ENCODE results near the gene ZNF436. TPM values are rescaled to one million over a fixed set of nuclear protein-coding genes. Genes with fewer than 3 reads are reported as not detected.

ZNF436 gene
- total RNA-seq, 1 experiment from 2014 or later, result 0.52 TPM

GRCh38 chr1:23343221-23344110, 26.2 kb downstream of the ZNF436 start:
- H3K14ac ChIP-seq (ENCODE audit: insufficient read depth, low read length), result peak overlapping the region; percentile 99
- no peak overlapping the region for H4K5ac ChIP-seq (ENCODE audit: insufficient read length, low read depth, low read length)
- no peak overlapping the region for H2AK5ac ChIP-seq (ENCODE audit: insufficient read length, low read length)
- H3K56ac ChIP-seq (ENCODE audit: insufficient read length, low read depth, low read length), result no peak overlapping the region
- H3T11ph ChIP-seq (ENCODE audit: low read length), result no peak overlapping the region
- H2BK120ac ChIP-seq (ENCODE audit: low read depth, low read length, poor library complexity, severe bottlenecking), result no peak overlapping the region
- H3K18ac ChIP-seq (ENCODE audit: insufficient read length, low read depth, low read length), result peak overlapping the region; percentile 93
- no peak overlapping the region for H2BK15ac ChIP-seq (ENCODE audit: low read depth, low read length)
- no peaks in the 10 kb centered on the region for H3K9me3 ChIP-seq (ENCODE audit: control insufficient read depth, low read depth, low read length)
- H3K4me2 ChIP-seq (ENCODE audit: insufficient read depth, insufficient read length, low read length), result peak overlapping the region; percentile 89
- no peak overlapping the region for H4K91ac ChIP-seq (ENCODE audit: insufficient read length, low read depth, low read length)
- no CpG with 5 or more reads among the region's 66 CpGs for WGBS (ENCODE audit: extremely low coverage, insufficient read length, low lambda C conversion rate)
- Mint-ChIP-seq H3K4me3 (peak overlapping the region; percentile 94 to 97), H3K27me3 (ENCODE audit: low read depth) (peaks cover 35% of the 10 kb centered on the region), H3K27ac (peak overlapping the region; percentile 20 to 98 (median 96); a peak in 6 of 7 replicates), H3K36me3 (ENCODE audit: insufficient read depth in 1 of 3, low read depth in 3 of 3) (peaks cover 2 to 10% (median 6%) of the 10 kb centered on the region in 3 experiments; a peak in 6 of 7 replicates), H3K9me3 (no peaks in the 10 kb centered on the region), H3K4me1 (peaks cover 37 to 39% of the 10 kb centered on the region in 2 experiments)
- no peak overlapping the region for H2BK5ac ChIP-seq (ENCODE audit: insufficient read length, low read length)
- no peak overlapping the region for H2BK12ac ChIP-seq (ENCODE audit: insufficient read length, low read depth, low read length)
- H4K20me1 ChIP-seq (ENCODE audit: control insufficient read depth, insufficient read depth, insufficient read length), result no peaks in the 10 kb centered on the region
- no peak overlapping the region for H4K8ac ChIP-seq (replicated peaks; ENCODE audit: insufficient read length, low read depth, low read length)
- peak overlapping the region; percentile 90 for H3K9ac ChIP-seq (ENCODE audit: extremely low read depth, insufficient read length, low read length)
- peak; percentile 31 for DNase-seq
- no peak overlapping the region; the same call in 1 of the 2 replicates for H3K4ac ChIP-seq (ENCODE audit: low read depth, low read length)
- no peaks in the 10 kb centered on the region for H3K79me1 ChIP-seq (ENCODE audit: insufficient read depth, low read depth, low read length, poor library complexity, severe bottlenecking)
- no peak overlapping the region for H2BK20ac ChIP-seq (ENCODE audit: low read depth, low read length, poor library complexity, severe bottlenecking)
- TF ChIP-seq CTCF (conservative IDR thresholded peaks at IDR 0.05), result no peak
- H3K23ac ChIP-seq (ENCODE audit: insufficient read length, low read depth, low read length), result no peak overlapping the region
- H3K4me1 ChIP-seq (ENCODE audit: insufficient read depth, low read length), result peaks cover 3% of the 10 kb centered on the region; the same call in 1 of the 2 replicates
- H3K27ac ChIP-seq (ENCODE audit: insufficient read length, low read depth, low read length), result no peak overlapping the region
- peaks cover 11% of the 10 kb centered on the region for H3K23me2 ChIP-seq (ENCODE audit: insufficient read length, low read depth, low read length, poor library complexity, severe bottlenecking)
- peaks cover 42% of the 10 kb centered on the region; the same call in 1 of the 2 replicates for H3K79me2 ChIP-seq (ENCODE audit: insufficient read depth, low read length)
- no peak overlapping the region for H2AFZ ChIP-seq (ENCODE audit: low read length)
- peaks cover 2% of the 10 kb centered on the region; the same call in 1 of the 2 replicates for H3K27me3 ChIP-seq (ENCODE audit: insufficient read depth, low read length)

All from H9 (cell line).